ENCODE measurements around the gene ZNF451. TPM values are rescaled to one million over a fixed set of nuclear protein-coding genes. Genes with fewer than 3 reads are reported as not detected.
A peak's percentile ranks its signal among the peaks of the same experiment; 100 is the strongest.
"Not testable (repeated sequence)": the region's sequence is repeated elsewhere in the genome, so short reads cannot be mapped to it uniquely, and the experiment has no call there.

The ZNF451 gene, protein sequence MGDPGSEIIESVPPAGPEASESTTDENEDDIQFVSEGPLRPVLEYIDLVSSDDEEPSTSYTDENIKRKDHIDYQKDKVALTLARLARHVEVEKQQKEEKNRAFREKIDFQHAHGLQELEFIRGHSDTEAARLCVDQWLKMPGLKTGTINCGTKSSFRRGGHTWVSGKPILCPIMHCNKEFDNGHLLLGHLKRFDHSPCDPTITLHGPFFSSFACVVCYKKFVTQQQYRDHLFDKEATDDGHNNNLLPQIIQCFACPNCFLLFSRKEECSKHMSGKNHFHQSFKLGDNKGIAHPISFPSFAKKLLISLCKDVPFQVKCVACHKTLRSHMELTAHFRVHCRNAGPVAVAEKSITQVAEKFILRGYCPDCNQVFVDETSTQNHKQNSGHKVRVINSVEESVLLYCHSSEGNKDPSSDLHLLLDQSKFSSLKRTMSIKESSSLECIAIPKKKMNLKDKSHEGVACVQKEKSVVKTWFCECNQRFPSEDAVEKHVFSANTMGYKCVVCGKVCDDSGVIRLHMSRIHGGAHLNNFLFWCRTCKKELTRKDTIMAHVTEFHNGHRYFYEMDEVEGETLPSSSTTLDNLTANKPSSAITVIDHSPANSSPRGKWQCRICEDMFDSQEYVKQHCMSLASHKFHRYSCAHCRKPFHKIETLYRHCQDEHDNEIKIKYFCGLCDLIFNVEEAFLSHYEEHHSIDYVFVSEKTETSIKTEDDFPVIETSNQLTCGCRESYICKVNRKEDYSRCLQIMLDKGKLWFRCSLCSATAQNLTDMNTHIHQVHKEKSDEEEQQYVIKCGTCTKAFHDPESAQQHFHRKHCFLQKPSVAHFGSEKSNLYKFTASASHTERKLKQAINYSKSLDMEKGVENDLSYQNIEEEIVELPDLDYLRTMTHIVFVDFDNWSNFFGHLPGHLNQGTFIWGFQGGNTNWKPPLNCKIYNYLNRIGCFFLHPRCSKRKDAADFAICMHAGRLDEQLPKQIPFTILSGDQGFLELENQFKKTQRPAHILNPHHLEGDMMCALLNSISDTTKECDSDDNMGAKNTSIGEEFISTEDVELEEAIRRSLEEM
- 57.6 and 62.3 TPM in 2 replicates for total RNA-seq (2022)
- percentile 90 among the genes with signal in this experiment for Bru-seq, nascent RNA
- BruChase-seq, experiment 1, labeled RNA remaining after a 2-hour chase = percentile 95 among the genes with signal in this experiment
- BruChase-seq, experiment 2, labeled RNA remaining after a 6-hour chase = percentile 91 among the genes with signal in this experiment
- long read RNA-seq, full-length matches to known transcripts = 27 of 42 reads
- long read RNA-seq, partial matches to known transcripts = 3 of 42 reads
- long read RNA-seq, other reads (novel, unspliced or antisense) = 12 of 42 reads

GRCh38 chr6:57089687-57090457, at the start of gene ZNF451:
Gene ZNF451, plus strand, starts transcription at chr6:57090188. Its CDS starts 66 bp downstream, at chr6:57090254.
- CTCF ChIA-PET = no interaction called here
- Mint-ChIP-seq H3K9me3 (ENCODE audit: unreplicated experiment) (no peaks in the 10 kb centered on the region), H3K27ac (ENCODE audit: unreplicated experiment) (peak within 1 kb of the TSS; percentile 46), H3K4me1 (ENCODE audit: low read depth, unreplicated experiment) (peaks cover 38% of the 10 kb centered on the region), H3K36me3 (ENCODE audit: insufficient read depth, unreplicated experiment) (peaks cover 22% of the 10 kb centered on the region), H3K4me3 (ENCODE audit: unreplicated experiment) (peak within 1 kb of the TSS; percentile 68), H3K27me3 (ENCODE audit: insufficient read depth, unreplicated experiment) (no peaks in the 10 kb centered on the region)
- Histone ChIP-seq H3K4me3 (ENCODE audit: low read depth, low read length) (peak within 1 kb of the TSS; percentile 71), H3K27me3 (replicated peaks; ENCODE audit: control insufficient read depth, insufficient read depth, low read length) (no peaks in the 10 kb centered on the region), H3K4me1 (peaks cover 38% of the 10 kb centered on the region), H3K9me3 (no peaks in the 10 kb centered on the region), H3K36me3 (ENCODE audit: control insufficient read depth, insufficient read depth, low read length) (no peaks in the 10 kb centered on the region)
- BruUV-seq (replicated peaks) = no TSS peak
- POLR2A ChIA-PET = interaction anchor here (0.7 kb wide), 2 partner anchors 82 to 173 kb away, joined by 3 to 5 read pairs; partner anchors contain the start of gene BAG2
- peak; percentile 97 for DNase-seq
- intact Hi-C loops (cut with micrococcal nuclease; ENCODE audit: unreplicated experiment) = loop anchor here (2.0 to 5.0 kb wide), 2 partner anchors 43 to 83 kb away; partner anchors contain the start of genes BAG2 and KIAA1586
- TF ChIP-seq, protein P1, sequence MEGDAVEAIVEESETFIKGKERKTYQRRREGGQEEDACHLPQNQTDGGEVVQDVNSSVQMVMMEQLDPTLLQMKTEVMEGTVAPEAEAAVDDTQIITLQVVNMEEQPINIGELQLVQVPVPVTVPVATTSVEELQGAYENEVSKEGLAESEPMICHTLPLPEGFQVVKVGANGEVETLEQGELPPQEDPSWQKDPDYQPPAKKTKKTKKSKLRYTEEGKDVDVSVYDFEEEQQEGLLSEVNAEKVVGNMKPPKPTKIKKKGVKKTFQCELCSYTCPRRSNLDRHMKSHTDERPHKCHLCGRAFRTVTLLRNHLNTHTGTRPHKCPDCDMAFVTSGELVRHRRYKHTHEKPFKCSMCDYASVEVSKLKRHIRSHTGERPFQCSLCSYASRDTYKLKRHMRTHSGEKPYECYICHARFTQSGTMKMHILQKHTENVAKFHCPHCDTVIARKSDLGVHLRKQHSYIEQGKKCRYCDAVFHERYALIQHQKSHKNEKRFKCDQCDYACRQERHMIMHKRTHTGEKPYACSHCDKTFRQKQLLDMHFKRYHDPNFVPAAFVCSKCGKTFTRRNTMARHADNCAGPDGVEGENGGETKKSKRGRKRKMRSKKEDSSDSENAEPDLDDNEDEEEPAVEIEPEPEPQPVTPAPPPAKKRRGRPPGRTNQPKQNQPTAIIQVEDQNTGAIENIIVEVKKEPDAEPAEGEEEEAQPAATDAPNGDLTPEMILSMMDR (IDR thresholded peaks at IDR 0.05; ENCODE audit: insufficient read depth in 1 of 2, low read depth in 1 of 2, low read length in 1 of 2, severe bottlenecking in 1 of 2, unreplicated experiment in 1 of 2) = no peak

DNA sequence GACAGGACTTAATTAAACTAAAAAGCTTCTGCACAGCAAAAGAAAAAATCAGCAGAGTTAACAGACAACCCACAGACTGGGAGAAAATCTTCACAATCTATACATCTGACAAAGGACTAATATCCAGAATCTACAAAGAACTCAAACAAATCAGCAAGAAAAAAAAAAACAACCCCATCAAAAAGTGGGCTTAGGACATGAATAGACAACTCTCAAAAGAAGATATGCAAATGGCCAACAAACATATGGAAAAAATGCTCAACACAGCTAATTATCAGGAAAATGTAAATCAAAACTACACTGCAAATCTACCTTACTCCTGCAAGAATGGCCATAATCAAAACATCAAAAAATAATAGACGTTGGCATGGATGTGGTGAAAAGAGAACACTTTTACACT, 45.9 kb upstream of the ZNF451 start:
- CTCF ChIA-PET; H3K27me3 ChIP-seq (replicated peaks; ENCODE audit: control insufficient read depth, insufficient read depth, low read length); H3K4me1 ChIP-seq; H3K27ac Mint-ChIP-seq (ENCODE audit: unreplicated experiment); H3K4me3 Mint-ChIP-seq (ENCODE audit: unreplicated experiment); H3K9me3 ChIP-seq; BruUV-seq (replicated peaks); POLR2A ChIA-PET; H3K4me3 ChIP-seq (ENCODE audit: low read depth, low read length); DNase-seq; intact Hi-C loops (cut with micrococcal nuclease; ENCODE audit: unreplicated experiment); H3K9me3 Mint-ChIP-seq (ENCODE audit: unreplicated experiment); H3K36me3 ChIP-seq (ENCODE audit: control insufficient read depth, insufficient read depth, low read length); H3K27me3 Mint-ChIP-seq (ENCODE audit: insufficient read depth, unreplicated experiment); H3K4me1 Mint-ChIP-seq (ENCODE audit: low read depth, unreplicated experiment): not testable (repeated sequence)
- H3K36me3 Mint-ChIP-seq (ENCODE audit: insufficient read depth, unreplicated experiment) = peaks cover 13% of the 10 kb centered on the region

GRCh38 chr6:57044568-57044967, 45.4 kb upstream of the ZNF451 start:
- POLR2A ChIA-PET = no interaction called here
- DNase-seq = no peak
- H3K27me3 Mint-ChIP-seq (ENCODE audit: insufficient read depth, unreplicated experiment) = peaks cover 8% of the 10 kb centered on the region

More at GRCh38 chr6:57044568-57044967, 45.4 kb upstream of the ZNF451 start:
- Mint-ChIP-seq H3K9me3 (ENCODE audit: unreplicated experiment) (no peaks in the 10 kb centered on the region), H3K4me1 (ENCODE audit: low read depth, unreplicated experiment) (no peaks in the 10 kb centered on the region), H3K36me3 (ENCODE audit: insufficient read depth, unreplicated experiment) (peaks cover 13% of the 10 kb centered on the region), H3K27ac (ENCODE audit: unreplicated experiment) (no peak overlapping the region), H3K4me3 (ENCODE audit: unreplicated experiment) (no peak overlapping the region)
- TF ChIP-seq, protein P1 (IDR thresholded peaks at IDR 0.05; ENCODE audit: insufficient read depth in 1 of 2, low read depth in 1 of 2, low read length in 1 of 2, severe bottlenecking in 1 of 2, unreplicated experiment in 1 of 2) = no peak
- H3K4me3 ChIP-seq (ENCODE audit: low read depth, low read length) = no peak overlapping the region
- 0 out of 2 replicates have a peak, but pooled peaks cover 5% of the 10 kb centered on the region for H3K4me1 ChIP-seq
- CTCF ChIA-PET = no interaction called here
- intact Hi-C loops (cut with micrococcal nuclease; ENCODE audit: unreplicated experiment) = no loop called here
- BruUV-seq (replicated peaks) = no TSS peak
- H3K9me3 ChIP-seq = no peaks in the 10 kb centered on the region
- no peaks in the 10 kb centered on the region for H3K36me3 ChIP-seq (ENCODE audit: control insufficient read depth, insufficient read depth, low read length)
- no peaks in the 10 kb centered on the region for H3K27me3 ChIP-seq (replicated peaks; ENCODE audit: control insufficient read depth, insufficient read depth, low read length)

Measured in Caco-2 (cell line).